Transverse colon (tissue), 4 donors: ENCODE measurements around the gene CALHM4. TPM values are rescaled to one million over a fixed set of nuclear protein-coding genes. Genes with fewer than 3 reads are reported as not detected.
A peak's percentile ranks its signal among the peaks of the same experiment; 100 is the strongest.

Experiments
- DNase-seq: peaks from one replicate; pipeline ENCODE4 v3.0.0-alpha.2; 2019
- H3K27ac ChIP-seq, 4 donors: fragments of 200-600 bp; sonication (generic); 2 replicates each; pipeline ENCODE4 v1.5.1; 2016 to 2018; ENCODE audit warnings: inconsistent platforms in 4 of 4
- H3K27me3 ChIP-seq: fragments of 200-600 bp; sonication (generic); 2 replicates; pipeline ENCODE4 v1.5.1; 2017; ENCODE audit warnings: inconsistent platforms
- H3K36me3 ChIP-seq, 4 donors: fragments of 200-600 bp; sonication (generic); 2 replicates each; pipeline ENCODE4 v1.5.1; 2017 to 2019; ENCODE audit warnings: inconsistent platforms in 4 of 4
- H3K4me1 ChIP-seq, 4 donors: fragments of 200-600 bp; sonication (generic); 2 replicates each; pipeline ENCODE4 v1.5.1; 2017 to 2020; ENCODE audit warnings: inconsistent platforms in 4 of 4
- H3K4me3 ChIP-seq, 4 donors: fragments of 200-600 bp; sonication (generic); 1 replicate in 1 of 4; 2 replicates in 3 of 4; pipeline versions ENCODE4 v1.5.1 to v1.6.1; 2017 to 2019; ENCODE audit warnings: inconsistent platforms in 4 of 4
- H3K9me3 ChIP-seq, 2 donors: fragments of 200-600 bp; sonication (generic); 2 replicates each; pipeline ENCODE4 v1.5.1; 2017 to 2019; ENCODE audit warnings: inconsistent platforms in 2 of 2
- EP300 ChIP-seq: sonication (generic); formaldehyde crosslinking; IDR thresholded peaks from one replicate; pipeline ENCODE4 v1.6.1; 2017; ENCODE audit warnings: antibody characterized with exemption, low read depth
- POLR2A ChIP-seq: fragments of 450-650 bp; IDR thresholded peaks from one replicate; pipeline ENCODE4 v1.6.1; 2016; ENCODE audit warnings: antibody characterized with exemption, mild to moderate bottlenecking, moderate library complexity
- POLR2AphosphoS5 ChIP-seq, 3 donors: sonication (generic); formaldehyde crosslinking; IDR thresholded peaks; one replicate each; pipeline ENCODE4 v1.6.1; 2016; ENCODE audit warnings: antibody characterized with exemption in 3 of 3
- WGBS, 2 donors: methylation state at CpG; one replicate each; pipeline ENCODE4 v1.1.5; 2018; ENCODE audit warnings: low coverage in 1 of 2; 5-methylcytosine and 5-hydroxymethylcytosine counted together
- in situ Hi-C, 4 donors: fragments of 200-750 bp; cut with MboI; loops; one replicate each; pipeline versions ENCODE4 v1.15.0 to v1.15.1; 2017; ENCODE audit warnings: low sequenced_read_pairs in 3 of 4, low pct_ligation_motif_present in 1 of 4, low pct_unique_long_range_greater_than_20kb in 1 of 4
- intact Hi-C: fragments of 100-400 bp; cut with DNase I; formaldehyde crosslinking; loops from one replicate; pipeline ENCODE4 v1.15.1; 2023; ENCODE audit warnings: low total_unique reads
- total RNA-seq, 4 donors: library from RNA; depleted of rRNA; stranded (reverse); fragments of >200 nt; gene quantifications; one replicate each; pipeline ENCODE4 v1.1.0, GENCODE V29; 2016
- TF ChIP-seq, protein P1 (sequence below), 5 experiments: fragments of 200-600 bp in 3 of 5; fragments of 450-650 bp in 2 of 5; sonication (generic) in 3 of 5; IDR thresholded peaks; 1 replicate in 2 of 5; 2 replicates in 3 of 5; pipeline ENCODE4 v1.5.1; 2016 to 2017; ENCODE audit warnings: antibody characterized with exemption in 5 of 5, inconsistent platforms in 3 of 5, mild to moderate bottlenecking in 2 of 5, moderate library complexity in 1 of 5

The CALHM4 gene
- total RNA-seq, 4 donors from 2014 or later, result not detected

DNA sequence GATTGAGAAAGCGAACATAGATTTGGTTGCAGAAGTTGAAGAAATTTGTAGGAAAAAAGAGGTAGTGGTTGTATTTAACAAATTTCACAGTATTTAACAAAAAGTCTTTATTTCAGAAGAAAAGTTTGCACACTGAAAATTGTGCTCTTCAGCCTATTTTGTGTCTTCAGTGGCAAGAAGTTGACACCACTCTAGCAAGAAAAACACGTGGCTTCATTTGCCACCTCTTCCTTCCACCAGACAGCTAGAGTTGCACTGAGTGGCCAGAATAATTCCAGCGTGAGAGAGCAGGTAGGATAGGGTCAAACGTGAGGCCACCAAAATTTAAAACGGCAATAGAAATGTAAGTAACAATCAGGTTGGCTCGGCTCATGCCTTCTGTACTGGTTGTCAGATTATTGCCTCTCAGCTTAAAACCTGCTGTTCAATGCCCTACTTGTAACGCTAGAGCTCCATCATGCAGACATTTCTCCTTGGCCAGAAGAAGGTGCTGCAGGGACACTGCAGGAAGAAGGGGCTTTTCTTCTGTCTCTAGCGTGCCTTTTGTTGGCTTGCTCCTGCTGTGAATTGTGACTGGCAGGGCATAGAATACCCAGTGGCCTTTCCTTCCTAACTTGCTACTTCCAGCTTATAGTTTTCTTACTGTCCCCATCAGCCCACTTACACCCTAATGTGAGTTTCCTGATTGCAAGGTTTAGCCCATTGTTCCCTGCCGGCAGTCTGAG lies 20.2 kb upstream of the CALHM4 start:
- TF ChIP-seq POLR2A, result no peak
- TF ChIP-seq EP300, result no peak
- TF ChIP-seq, protein P1, sequence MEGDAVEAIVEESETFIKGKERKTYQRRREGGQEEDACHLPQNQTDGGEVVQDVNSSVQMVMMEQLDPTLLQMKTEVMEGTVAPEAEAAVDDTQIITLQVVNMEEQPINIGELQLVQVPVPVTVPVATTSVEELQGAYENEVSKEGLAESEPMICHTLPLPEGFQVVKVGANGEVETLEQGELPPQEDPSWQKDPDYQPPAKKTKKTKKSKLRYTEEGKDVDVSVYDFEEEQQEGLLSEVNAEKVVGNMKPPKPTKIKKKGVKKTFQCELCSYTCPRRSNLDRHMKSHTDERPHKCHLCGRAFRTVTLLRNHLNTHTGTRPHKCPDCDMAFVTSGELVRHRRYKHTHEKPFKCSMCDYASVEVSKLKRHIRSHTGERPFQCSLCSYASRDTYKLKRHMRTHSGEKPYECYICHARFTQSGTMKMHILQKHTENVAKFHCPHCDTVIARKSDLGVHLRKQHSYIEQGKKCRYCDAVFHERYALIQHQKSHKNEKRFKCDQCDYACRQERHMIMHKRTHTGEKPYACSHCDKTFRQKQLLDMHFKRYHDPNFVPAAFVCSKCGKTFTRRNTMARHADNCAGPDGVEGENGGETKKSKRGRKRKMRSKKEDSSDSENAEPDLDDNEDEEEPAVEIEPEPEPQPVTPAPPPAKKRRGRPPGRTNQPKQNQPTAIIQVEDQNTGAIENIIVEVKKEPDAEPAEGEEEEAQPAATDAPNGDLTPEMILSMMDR (IDR thresholded peaks at IDR 0.05), result no peak
- no peak for TF ChIP-seq POLR2AphosphoS5 (IDR thresholded peaks at IDR 0.05)
- 68 to 75% methylated on average over 4 to 9 of the region's 9 CpGs for WGBS, 2 donors
- intact Hi-C loops, result loop anchor here (10.0 kb wide), 1 partner anchor 249 kb away; no protein-coding TSS in a partner anchor
- H3K9me3 ChIP-seq, result no peaks in the 10 kb centered on the region
- H3K27me3 ChIP-seq, result peaks cover 6% of the 10 kb centered on the region
- H3K4me1 ChIP-seq, result no peaks in the 10 kb centered on the region
- H3K27ac ChIP-seq, result no peak overlapping the region
- no peaks in the 10 kb centered on the region for H3K36me3 ChIP-seq
- in situ Hi-C loops, result loop anchor here (10.0 kb wide), 4 partner anchors 239 to 269 kb away; partner anchors contain the start of gene TSPYL1 (in 1 of the 4)
- no peak for DNase-seq
- H3K4me3 ChIP-seq, result no peak overlapping the region

- DNase-seq, result no peak
- Histone ChIP-seq H3K27me3 (peaks cover 6% of the 10 kb centered on the region), H3K9me3 (no peaks in the 10 kb centered on the region), H3K36me3 (no peaks in the 10 kb centered on the region), H3K4me1 (no peaks in the 10 kb centered on the region), H3K27ac (no peak overlapping the region), H3K4me3 (no peak overlapping the region)
- no peak for TF ChIP-seq EP300
- TF ChIP-seq, protein P1 (IDR thresholded peaks at IDR 0.05), result no peak
- no peak for TF ChIP-seq POLR2AphosphoS5 (IDR thresholded peaks at IDR 0.05)
- TF ChIP-seq POLR2A, result no peak
- in situ Hi-C loops (loop anchor here (10.0 kb wide), 4 partner anchors 240 to 270 kb away; partner anchors contain the start of gene TSPYL1 (in 1 of the 4)), intact Hi-C loops (loop anchor here (10.0 kb wide), 1 partner anchor 250 kb away; no protein-coding TSS in a partner anchor)
Measured at GRCh38 chr6:116535109-116535508, 18.4 kb upstream of the CALHM4 start.

GRCh38 chr6:116536216-116536621 lies 17.3 kb upstream of the CALHM4 start:
- in situ Hi-C loops, result loop anchor here (10.0 kb wide), 4 partner anchors 241 to 271 kb away; partner anchors contain the start of gene TSPYL1 (in 1 of the 4)
- no peak for TF ChIP-seq POLR2A
- TF ChIP-seq, protein P1 (IDR thresholded peaks at IDR 0.05), result peak; percentile 52 to 77 (median 76)
- H3K27ac ChIP-seq, result no peak overlapping the region
- 3 to 8% methylated on average over 4 of the region's 4 CpGs for WGBS, 2 donors
- no peaks in the 10 kb centered on the region for H3K9me3 ChIP-seq
- no peaks in the 10 kb centered on the region for H3K4me1 ChIP-seq
- no peaks in the 10 kb centered on the region for H3K36me3 ChIP-seq
- no peak for DNase-seq
- intact Hi-C loops, result loop anchor here (10.0 kb wide), 1 partner anchor 251 kb away; no protein-coding TSS in a partner anchor
- no peak overlapping the region for H3K4me3 ChIP-seq
- H3K27me3 ChIP-seq, result peaks cover 6% of the 10 kb centered on the region

- in situ Hi-C loops (no loop called here), intact Hi-C loops (no loop called here)
- no peaks in the 10 kb centered on the region for H3K36me3 ChIP-seq
Measured at GRCh38 chr6:116542426-116542825, 11.1 kb upstream of the CALHM4 start.

More at GRCh38 chr6:116542426-116542825, 11.1 kb upstream of the CALHM4 start:
- TF ChIP-seq EP300, result no peak
- TF ChIP-seq, protein P1 (IDR thresholded peaks at IDR 0.05), result no peak
- no peak for TF ChIP-seq POLR2AphosphoS5 (IDR thresholded peaks at IDR 0.05)
- TF ChIP-seq POLR2A, result no peak
- H3K4me3 ChIP-seq, result no peak overlapping the region
- DNase-seq, result no peak
- no peaks in the 10 kb centered on the region for H3K4me1 ChIP-seq
- H3K27ac ChIP-seq, result no peak overlapping the region
- H3K27me3 ChIP-seq, result peaks cover 24% of the 10 kb centered on the region
- H3K9me3 ChIP-seq, result no peaks in the 10 kb centered on the region
